Astrocyte (in vitro differentiated cells and primary cell): ENCODE measurements around the gene SPOCK2. TPM values are rescaled to one million over a fixed set of nuclear protein-coding genes. Genes with fewer than 3 reads are reported as not detected.
"Not testable (repeated sequence)": the region's sequence is repeated elsewhere in the genome, so short reads cannot be mapped to it uniquely, and the experiment has no call there.

Experiments
- DNase-seq: peaks from one replicate; pipeline ENCODE4 v3.0.0-alpha.2; 2010; ENCODE audit warnings: low read depth
- FAIRE-seq: peaks from 2 replicates; lab custom pipeline; 2011; peaks lifted over from hg19 to GRCh38; lab: Jason Lieb, UNC
- H2AFZ ChIP-seq: 2 replicates; pipeline ENCODE4 v1.6.0; 2012; ENCODE audit warnings: low read depth, low read length, inconsistent platforms
- H3K27ac ChIP-seq: 2 replicates; pipeline ENCODE4 v1.5.1; 2011; ENCODE audit warnings: low read depth, low read length, inconsistent platforms
- H3K27me3 ChIP-seq: 2 replicates; pipeline ENCODE4 v1.6.0; 2011; ENCODE audit warnings: low read length, inconsistent platforms; ENCODE audit not compliant: insufficient read depth
- H3K36me3 ChIP-seq: 2 replicates; pipeline ENCODE4 v1.5.1; 2011; ENCODE audit warnings: low read length, inconsistent platforms; ENCODE audit not compliant: insufficient read depth
- H3K4me1 ChIP-seq: 2 replicates; pipeline ENCODE4 v1.5.1; 2011; ENCODE audit warnings: low read length, inconsistent platforms; ENCODE audit not compliant: insufficient read depth
- H3K4me2 ChIP-seq: 2 replicates; pipeline ENCODE4 v1.6.0; 2012; ENCODE audit warnings: low read length, inconsistent platforms
- H3K4me3 ChIP-seq: 2 replicates; pipeline ENCODE4 v1.5.1; 2011; ENCODE audit warnings: low read depth, mild to moderate bottlenecking, low read length, inconsistent platforms; ENCODE audit not compliant: insufficient read depth
- H3K79me2 ChIP-seq: 2 replicates; pipeline ENCODE4 v1.6.0; 2012; ENCODE audit warnings: mild to moderate bottlenecking, low read length, inconsistent platforms; ENCODE audit not compliant: insufficient read depth
- H3K9ac ChIP-seq: 2 replicates; pipeline ENCODE4 v1.6.0; 2012; ENCODE audit warnings: mild to moderate bottlenecking, low read length, inconsistent platforms
- H3K9me3 ChIP-seq: 2 replicates; pipeline ENCODE4 v1.5.1; 2012; ENCODE audit warnings: low read depth, mild to moderate bottlenecking, low read length, inconsistent platforms; ENCODE audit not compliant: insufficient read depth
- H4K20me1 ChIP-seq: 2 replicates; pipeline ENCODE4 v1.6.0; 2012; ENCODE audit warnings: low read length, inconsistent platforms; ENCODE audit not compliant: insufficient read depth
- H3K27ac Mint-ChIP-seq: one replicate; pipeline ENCODE4 v1.8.0; 2021; ENCODE audit warnings: mild to moderate bottlenecking, mixed read lengths; ENCODE audit not compliant: unreplicated experiment
- H3K27me3 Mint-ChIP-seq: one replicate; pipeline ENCODE4 v1.8.0; 2021; ENCODE audit warnings: low read depth, mixed read lengths; ENCODE audit not compliant: unreplicated experiment
- H3K36me3 Mint-ChIP-seq: one replicate; pipeline ENCODE4 v1.8.0; 2021; ENCODE audit warnings: low read depth, mixed read lengths; ENCODE audit not compliant: unreplicated experiment
- H3K4me1 Mint-ChIP-seq: one replicate; pipeline ENCODE4 v1.8.0; 2021; ENCODE audit warnings: low read depth, mixed read lengths; ENCODE audit not compliant: unreplicated experiment
- H3K4me3 Mint-ChIP-seq: one replicate; pipeline ENCODE4 v1.8.0; 2021; ENCODE audit warnings: mild to moderate bottlenecking, moderate library complexity, mixed read lengths; ENCODE audit not compliant: unreplicated experiment
- H3K9me3 Mint-ChIP-seq: one replicate; pipeline ENCODE4 v1.8.0; 2021; ENCODE audit warnings: mild to moderate bottlenecking, mixed read lengths; ENCODE audit not compliant: unreplicated experiment
- CTCF ChIP-seq: IDR thresholded peaks from 2 replicates; pipeline ENCODE4 v1.5.1; 2011; ENCODE audit warnings: low read depth, mild to moderate bottlenecking, inconsistent platforms, low read length, moderate library complexity; ENCODE audit not compliant: insufficient read depth
- EZH2 ChIP-seq: IDR thresholded peaks from 2 replicates; pipeline ENCODE4 v1.6.1; 2012; ENCODE audit warnings: mild to moderate bottlenecking, low read length, inconsistent platforms; ENCODE audit not compliant: insufficient read depth
- total RNA-seq: library from RNA; stranded (reverse); gene quantifications from 2 replicates; pipeline ENCODE4 v1.2.1, GENCODE V29; 2021

SPOCK2 gene
- total RNA-seq, 1 donor from 2014 or later: 0.89 TPM

GRCh38 chr10:72109636-72110157 lies 21.3 kb upstream of the SPOCK2 start:
- Histone ChIP-seq H3K36me3 (no peaks in the 10 kb centered on the region), H3K9me3 (no peaks in the 10 kb centered on the region), H3K4me3 (no peak overlapping the region), H3K79me2 (no peaks in the 10 kb centered on the region), H4K20me1 (peaks cover 4% of the 10 kb centered on the region), H3K27ac (no peak overlapping the region), H3K9ac (no peak overlapping the region), H3K4me1 (no peaks in the 10 kb centered on the region), H3K27me3 (no peaks in the 10 kb centered on the region), H2AFZ (no peak overlapping the region), H3K4me2 (no peak overlapping the region)
- DNase-seq: no peak
- Mint-ChIP-seq H3K4me1 (peaks cover 7% of the 10 kb centered on the region), H3K27me3 (no peaks in the 10 kb centered on the region), H3K27ac (no peak overlapping the region), H3K4me3 (no peak overlapping the region), H3K9me3 (no peaks in the 10 kb centered on the region), H3K36me3 (peaks cover 9% of the 10 kb centered on the region)
- no peak for TF ChIP-seq EZH2
- no peak for TF ChIP-seq CTCF
- no peak for FAIRE-seq

GRCh38 chr10:72108830-72109635 lies 20.7 kb upstream of the SPOCK2 start:
- peaks cover 4% of the 10 kb centered on the region for H4K20me1 ChIP-seq
- no peak overlapping the region for H3K4me3 ChIP-seq
- H3K27ac Mint-ChIP-seq: no peak overlapping the region
- no peak overlapping the region for H2AFZ ChIP-seq
- H3K9ac ChIP-seq: no peak overlapping the region
- no peaks in the 10 kb centered on the region for H3K36me3 ChIP-seq
- H3K27ac ChIP-seq: no peak overlapping the region
- no peak overlapping the region for H3K4me2 ChIP-seq
- DNase-seq: no peak
- peaks cover 7% of the 10 kb centered on the region for H3K4me1 Mint-ChIP-seq
- H3K9me3 Mint-ChIP-seq: no peaks in the 10 kb centered on the region
- FAIRE-seq: no peak
- TF ChIP-seq EZH2 (no peak), CTCF (no peak)
- H3K27me3 Mint-ChIP-seq: no peaks in the 10 kb centered on the region
- H3K4me3 Mint-ChIP-seq: no peak overlapping the region
- H3K79me2 ChIP-seq: no peaks in the 10 kb centered on the region
- H3K36me3 Mint-ChIP-seq: peaks cover 9% of the 10 kb centered on the region
- H3K4me1 ChIP-seq: no peaks in the 10 kb centered on the region
- no peaks in the 10 kb centered on the region for H3K27me3 ChIP-seq
- no peaks in the 10 kb centered on the region for H3K9me3 ChIP-seq

- H3K9ac ChIP-seq, H4K20me1 ChIP-seq, H3K4me2 ChIP-seq, H3K9me3 ChIP-seq, H3K36me3 Mint-ChIP-seq, H3K27me3 Mint-ChIP-seq, H3K4me1 ChIP-seq, H3K27ac ChIP-seq, H2AFZ ChIP-seq, DNase-seq, H3K27me3 ChIP-seq, H3K4me3 ChIP-seq, H3K9me3 Mint-ChIP-seq, H3K36me3 ChIP-seq, H3K4me3 Mint-ChIP-seq, FAIRE-seq, H3K4me1 Mint-ChIP-seq, H3K79me2 ChIP-seq: not testable (repeated sequence)
- peak overlapping the region; percentile 5 for H3K27ac Mint-ChIP-seq
These were observed 19.6 kb upstream of the SPOCK2 start for GRCh38 chr10:72108004-72108370.
